CD14-positive monocyte (primary cell): ENCODE measurements around the gene KLK15. TPM values are rescaled to one million over a fixed set of nuclear protein-coding genes. Genes with fewer than 3 reads are reported as not detected.
A peak's percentile ranks its signal among the peaks of the same experiment; 100 is the strongest.

Source experiments
- DNase-seq, 3 donors: peaks; one replicate each; pipeline ENCODE4 v3.0.0-alpha.2; 2011 to 2022
- H2AFZ ChIP-seq: 2 replicates; pipeline ENCODE4 v1.6.0; 2012; ENCODE audit warnings: mild to moderate bottlenecking, low read depth, low read length, inconsistent platforms; ENCODE audit not compliant: insufficient read depth, poor library complexity, severe bottlenecking
- H3K27ac ChIP-seq, 2 donors: 1 replicate in 1 of 2; 2 replicates in 1 of 2; pipeline ENCODE4 v1.5.1; 2012 to 2013; ENCODE audit warnings: low read length in 2 of 2, control low read depth in 1 of 2, inconsistent platforms in 1 of 2, low read depth in 1 of 2, mild to moderate bottlenecking in 1 of 2
- H3K27me3 ChIP-seq, 2 donors: one replicate each; pipeline versions ENCODE4 v1.6.0 to v1.6.1; 2011 to 2013; ENCODE audit warnings: low read length in 2 of 2; ENCODE audit not compliant: control insufficient read depth in 2 of 2, insufficient read depth in 2 of 2
- H3K36me3 ChIP-seq, 2 donors: replicated peaks in 1 of 2; 1 replicate in 1 of 2; 2 replicates in 1 of 2; pipeline versions ENCODE4 v1.5.1 to v1.6.1; 2012 to 2013; ENCODE audit warnings: low read length in 2 of 2, control low read depth in 1 of 2, inconsistent platforms in 1 of 2, mild to moderate bottlenecking in 1 of 2; ENCODE audit not compliant: insufficient read depth in 2 of 2, control insufficient read depth in 1 of 2
- H3K4me1 ChIP-seq, 2 donors: 1 replicate in 1 of 2; 2 replicates in 1 of 2; pipeline versions ENCODE4 v1.5.1 to v1.6.1; 2012 to 2013; ENCODE audit warnings: low read length in 2 of 2, control low read depth in 1 of 2, inconsistent platforms in 1 of 2, mild to moderate bottlenecking in 1 of 2, moderate library complexity in 1 of 2; ENCODE audit not compliant: insufficient read depth in 2 of 2, control insufficient read depth in 1 of 2
- H3K4me2 ChIP-seq: replicated peaks from 2 replicates; pipeline ENCODE3; 2012; ENCODE audit warnings: low read length, moderate library complexity, mild to moderate bottlenecking; ENCODE audit not compliant: poor library complexity, severe bottlenecking; ENCODE audit errors: extremely low read depth
- H3K4me3 ChIP-seq, 3 experiments: fragments of 200-600 bp in 1 of 3; sonication (generic) in 1 of 3; replicated peaks in 1 of 3; 1 replicate in 2 of 3; 2 replicates in 1 of 3; pipeline ENCODE4 v1.5.1; 2011 to 2013; ENCODE audit warnings: low read length in 3 of 3, mild to moderate bottlenecking in 3 of 3, control low read depth in 2 of 3, low read depth in 2 of 3, inconsistent platforms in 1 of 3, moderate library complexity in 1 of 3
- H3K79me2 ChIP-seq: 2 replicates; pipeline ENCODE4 v1.6.0; 2012; ENCODE audit warnings: mild to moderate bottlenecking, control low read depth, inconsistent platforms, low read length, moderate library complexity; ENCODE audit not compliant: insufficient read depth
- H3K9ac ChIP-seq: 2 replicates; pipeline ENCODE4 v1.6.0; 2017; ENCODE audit warnings: low read length, mild to moderate bottlenecking; ENCODE audit not compliant: insufficient read depth, poor library complexity, severe bottlenecking
- H3K9me3 ChIP-seq, 2 donors: replicated peaks in 1 of 2; 1 replicate in 1 of 2; 2 replicates in 1 of 2; pipeline versions ENCODE4 v1.5.1 to v1.6.1; 2012 to 2013; ENCODE audit warnings: low read length in 2 of 2, control low read depth in 1 of 2; ENCODE audit not compliant: control insufficient read depth in 1 of 2, insufficient read depth in 1 of 2
- H4K20me1 ChIP-seq: 2 replicates; pipeline ENCODE4 v1.6.0; 2012; ENCODE audit warnings: mild to moderate bottlenecking, low read length, control low read depth, moderate library complexity; ENCODE audit not compliant: insufficient read depth
- H3K27ac Mint-ChIP-seq, 7 donors: one replicate each; pipeline ENCODE4 v1.8.0; 2020; ENCODE audit warnings: mild to moderate bottlenecking in 7 of 7, mixed read lengths in 7 of 7, moderate library complexity in 6 of 7, inconsistent platforms in 2 of 7
- H3K27me3 Mint-ChIP-seq, 3 donors: one replicate each; pipeline ENCODE4 v1.8.0; 2021 to 2022; ENCODE audit warnings: low read depth in 3 of 3, mild to moderate bottlenecking in 3 of 3, mixed read lengths in 3 of 3, moderate library complexity in 3 of 3, inconsistent platforms in 1 of 3
- H3K36me3 Mint-ChIP-seq, 2 donors: one replicate each; pipeline ENCODE4 v1.8.0; 2020; ENCODE audit warnings: mixed read lengths in 2 of 2, inconsistent platforms in 1 of 2, mild to moderate bottlenecking in 1 of 2
- H3K4me1 Mint-ChIP-seq: one replicate; pipeline ENCODE4 v1.8.0; 2020; ENCODE audit warnings: mild to moderate bottlenecking, mixed read lengths
- H3K4me3 Mint-ChIP-seq, 2 donors: one replicate each; pipeline ENCODE4 v1.8.0; 2020; ENCODE audit warnings: mild to moderate bottlenecking in 2 of 2, mixed read lengths in 2 of 2, moderate library complexity in 1 of 2
- H3K9me3 Mint-ChIP-seq, 7 donors: one replicate each; pipeline ENCODE4 v1.8.0; 2020 to 2022; ENCODE audit warnings: mixed read lengths in 7 of 7, mild to moderate bottlenecking in 6 of 7, moderate library complexity in 6 of 7, inconsistent platforms in 2 of 7
- WGBS: methylation state at CpG from one replicate; pipeline ENCODE4 v1.1.5; 2013; ENCODE audit warnings: missing lambda C conversion rate; ENCODE audit not compliant: insufficient coverage; 5-methylcytosine and 5-hydroxymethylcytosine counted together
- intact Hi-C, 2 donors: fragments of 100-400 bp; cut with micrococcal nuclease; formaldehyde crosslinking; loops; one replicate each; pipeline versions ENCODE4 v1.15.0 to v1.15.1; 2023
- polyA plus RNA-seq, 3 donors: library from polyadenylated mRNA; depleted of rRNA in 1 of 3; unstranded in 2 of 3; stranded (reverse) in 1 of 3; fragments of 300-500 nt in 2 of 3; fragments of >200 nt in 1 of 3; fragmentation: Illumina TruSeq in 2 of 3; gene quantifications; 1 replicate in 2 of 3; 2 replicates in 1 of 3; pipeline ENCODE4 v1.2.3, GENCODE V29; 2012 to 2021
- TF ChIP-seq, protein P1 (sequence below): fragments of 200-600 bp; IDR thresholded peaks from one replicate; pipeline ENCODE4 v1.8.0; 2022; ENCODE audit warnings: antibody characterized with exemption, mild to moderate bottlenecking

The KLK15 gene
- polyA plus RNA-seq, 3 donors, result not detected

DNA sequence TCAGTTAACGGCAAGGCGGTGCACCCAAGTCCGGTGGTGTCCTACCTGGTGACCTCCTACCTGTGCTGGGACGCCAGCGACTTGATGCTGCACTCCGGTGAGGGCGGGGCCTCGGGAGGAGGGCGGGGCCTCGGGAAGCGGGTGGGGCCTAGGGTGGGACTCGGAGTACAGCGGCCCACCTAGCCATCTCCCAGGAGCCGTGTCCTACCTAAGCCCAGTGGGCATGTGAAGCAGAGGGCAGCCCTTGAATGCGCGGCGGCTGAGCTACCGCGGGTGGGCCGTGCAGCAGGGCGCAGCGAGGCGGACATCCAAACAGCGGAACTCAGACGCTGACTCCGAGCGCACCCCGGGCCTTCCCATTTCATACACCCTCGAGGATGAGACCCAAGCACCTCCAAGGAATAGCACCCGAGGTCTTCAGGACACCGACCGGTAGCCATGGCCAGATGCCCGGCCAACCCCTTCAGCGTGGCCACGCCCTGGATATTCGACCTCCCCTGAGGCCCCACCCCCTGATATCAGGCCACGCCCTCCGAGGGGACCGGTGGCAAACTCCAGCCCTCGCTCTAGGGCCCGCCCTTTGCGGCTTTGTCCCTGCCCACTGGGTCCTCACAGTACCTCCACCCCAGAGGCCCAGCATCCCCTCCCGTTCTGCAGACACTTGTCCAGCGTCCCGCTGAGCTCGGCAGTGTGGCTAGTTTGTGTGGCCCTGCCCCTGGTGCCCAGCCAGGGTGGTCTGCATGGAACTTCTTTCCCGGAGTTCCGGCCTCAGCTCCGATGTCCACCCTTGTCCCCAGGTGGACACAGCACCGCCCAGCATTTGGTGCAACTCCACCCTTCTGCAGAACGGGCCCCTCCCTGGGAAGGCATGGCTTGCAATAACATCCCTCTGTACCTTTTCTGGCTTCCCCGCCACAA is 15.2 kb downstream of the KLK15 start:
- WGBS, result 5% methylated on average over 51 of the region's 52 CpGs

DNA sequence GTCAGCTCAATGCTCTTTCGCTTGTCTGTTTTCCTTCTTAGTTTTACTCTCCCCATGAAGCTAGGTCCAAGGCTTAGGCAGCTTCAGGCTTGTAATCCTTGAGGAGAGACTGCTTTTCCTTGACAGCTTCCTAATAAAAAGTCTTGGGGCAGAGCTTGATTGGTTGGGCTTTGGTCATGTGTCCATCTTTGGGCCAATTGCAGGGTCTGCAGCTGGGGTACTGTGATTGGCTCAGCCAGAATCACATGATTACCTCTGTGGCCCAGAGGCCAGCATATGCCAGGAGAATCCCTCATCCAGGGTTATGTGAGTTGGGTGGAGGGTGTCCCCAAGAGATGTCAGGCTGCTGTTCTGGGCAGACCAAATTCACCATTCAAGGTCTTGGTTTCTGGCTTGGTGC is 17.9 kb downstream of the KLK15 start:
- Histone ChIP-seq H3K4me3 (no peak overlapping the region), H3K9ac (no peak overlapping the region), H3K4me1 (peaks cover 14 to 16% of the 10 kb centered on the region in 2 donors), H3K9me3 (peaks cover 5 to 6% of the 10 kb centered on the region in 2 donors), H3K27ac (no peak overlapping the region), H3K36me3 (no peaks in the 10 kb centered on the region), H3K79me2 (no peaks in the 10 kb centered on the region), H2AFZ (no peak overlapping the region), H3K4me2 (no peak overlapping the region), H3K27me3 (peaks cover 0 to 43% of the 10 kb centered on the region in 2 donors), H4K20me1 (no peaks in the 10 kb centered on the region)
- H3K36me3 Mint-ChIP-seq, result peaks cover 0 to 3% of the 10 kb centered on the region in 2 donors
- H3K4me1 Mint-ChIP-seq, result peaks cover 21% of the 10 kb centered on the region
- intact Hi-C loops, result no loop called here
- no CpG with 5 or more reads among the region's 1 CpG for WGBS
- no peak overlapping the region for H3K27ac Mint-ChIP-seq
- peak overlapping the region in 1 of 2 donors; percentile 44 for H3K4me3 Mint-ChIP-seq
- TF ChIP-seq, protein P1, sequence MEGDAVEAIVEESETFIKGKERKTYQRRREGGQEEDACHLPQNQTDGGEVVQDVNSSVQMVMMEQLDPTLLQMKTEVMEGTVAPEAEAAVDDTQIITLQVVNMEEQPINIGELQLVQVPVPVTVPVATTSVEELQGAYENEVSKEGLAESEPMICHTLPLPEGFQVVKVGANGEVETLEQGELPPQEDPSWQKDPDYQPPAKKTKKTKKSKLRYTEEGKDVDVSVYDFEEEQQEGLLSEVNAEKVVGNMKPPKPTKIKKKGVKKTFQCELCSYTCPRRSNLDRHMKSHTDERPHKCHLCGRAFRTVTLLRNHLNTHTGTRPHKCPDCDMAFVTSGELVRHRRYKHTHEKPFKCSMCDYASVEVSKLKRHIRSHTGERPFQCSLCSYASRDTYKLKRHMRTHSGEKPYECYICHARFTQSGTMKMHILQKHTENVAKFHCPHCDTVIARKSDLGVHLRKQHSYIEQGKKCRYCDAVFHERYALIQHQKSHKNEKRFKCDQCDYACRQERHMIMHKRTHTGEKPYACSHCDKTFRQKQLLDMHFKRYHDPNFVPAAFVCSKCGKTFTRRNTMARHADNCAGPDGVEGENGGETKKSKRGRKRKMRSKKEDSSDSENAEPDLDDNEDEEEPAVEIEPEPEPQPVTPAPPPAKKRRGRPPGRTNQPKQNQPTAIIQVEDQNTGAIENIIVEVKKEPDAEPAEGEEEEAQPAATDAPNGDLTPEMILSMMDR, result no peak
- DNase-seq, result no peak
- peaks cover 56 to 71% (median 62%) of the 10 kb centered on the region in 3 donors for H3K27me3 Mint-ChIP-seq
- peaks cover 3 to 21% (median 12%) of the 10 kb centered on the region in 7 donors for H3K9me3 Mint-ChIP-seq

More for the DNA sequence above, 15.2 kb downstream of the KLK15 start:
- H3K9me3 Mint-ChIP-seq, result peaks cover 3 to 21% (median 14%) of the 10 kb centered on the region in 7 donors
- peak overlapping the region; percentile 76 to 92 for H3K4me3 Mint-ChIP-seq
- Histone ChIP-seq H3K9me3 (peaks cover 5 to 6% of the 10 kb centered on the region in 2 donors), H3K4me1 (peaks cover 21 to 27% of the 10 kb centered on the region in 2 donors), H3K79me2 (no peaks in the 10 kb centered on the region), H3K4me2 (peak overlapping the region; percentile 83), H3K36me3 (no peaks in the 10 kb centered on the region), H3K4me3 (peak overlapping the region; percentile 36 to 76 (median 36)), H2AFZ (peak overlapping the region; percentile 91), H4K20me1 (no peaks in the 10 kb centered on the region), H3K27ac (no peak overlapping the region), H3K27me3 (peaks cover 0 to 56% of the 10 kb centered on the region in 2 donors), H3K9ac (peak overlapping the region; percentile 59)
- H3K4me1 Mint-ChIP-seq, result peaks cover 29% of the 10 kb centered on the region
- DNase-seq, result peak; percentile 19 to 27 (median 25)
- intact Hi-C loops, result no loop called here
- TF ChIP-seq, protein P1, result no peak
- peaks cover 77 to 83% (median 81%) of the 10 kb centered on the region in 3 donors for H3K27me3 Mint-ChIP-seq
- peak overlapping the region in 1 of 7 donors; percentile 52 for H3K27ac Mint-ChIP-seq
- peaks cover 0 to 3% of the 10 kb centered on the region in 2 donors for H3K36me3 Mint-ChIP-seq
